Uterus (tissue), 4 donors: Measurements from ENCODE around the gene IFT52. TPM values are rescaled to one million over a fixed set of nuclear protein-coding genes. Genes with fewer than 3 reads are reported as not detected.

Source experiments
- DNase-seq, 2 donors: peaks; one replicate each; pipeline ENCODE4 v3.0.0-alpha.2; 2019 to 2020
- H3K27ac ChIP-seq, 2 donors: fragments of 200-600 bp; sonication (generic); 1 replicate in 1 of 2; 2 replicates in 1 of 2; pipeline ENCODE4 v1.5.1; 2016 to 2018
- H3K27me3 ChIP-seq, 2 donors: fragments of 200-600 bp; sonication (generic); one replicate each; pipeline ENCODE4 v1.5.1; 2018 to 2019; ENCODE audit warnings: control low read depth in 1 of 2
- H3K36me3 ChIP-seq, 2 donors: fragments of 200-600 bp; sonication (generic); one replicate each; pipeline ENCODE4 v1.5.1; 2019; ENCODE audit warnings: control low read depth in 1 of 2
- H3K4me1 ChIP-seq, 2 donors: fragments of 200-600 bp; sonication (generic); one replicate each; pipeline ENCODE4 v1.5.1; 2018 to 2019; ENCODE audit warnings: control low read depth in 1 of 2
- H3K4me3 ChIP-seq, 2 donors: fragments of 200-600 bp; sonication (generic); 1 replicate in 1 of 2; 2 replicates in 1 of 2; pipeline ENCODE4 v1.5.1; 2018 to 2019; ENCODE audit warnings: mild to moderate bottlenecking in 1 of 2
- H3K9me3 ChIP-seq, 2 donors: fragments of 200-600 bp; sonication (generic); one replicate each; pipeline ENCODE4 v1.5.1; 2019; ENCODE audit warnings: control low read depth in 1 of 2
- POLR2A ChIP-seq, 2 donors: fragments of 450-650 bp; IDR thresholded peaks; one replicate each; pipeline ENCODE4 v1.6.1; 2016; ENCODE audit warnings: antibody characterized with exemption in 2 of 2, mild to moderate bottlenecking in 1 of 2, moderate library complexity in 1 of 2
- intact Hi-C: fragments of 100-400 bp; cut with DNase I; formaldehyde crosslinking; loops from one replicate; pipeline ENCODE4 v1.15.1; 2023; ENCODE audit warnings: low total_unique reads
- total RNA-seq, 4 donors: library from RNA; depleted of rRNA in 3 of 4; stranded (reverse); fragments of >200 nt in 3 of 4; gene quantifications; one replicate each; pipeline versions ENCODE4 v1.1.0 to v1.2.4, GENCODE V29; 2014 to 2023
- TF ChIP-seq, protein P1 (sequence below), 4 experiments: fragments of 200-600 bp in 2 of 4; fragments of 450-650 bp in 2 of 4; sonication (generic) in 2 of 4; IDR thresholded peaks; one replicate each; pipeline ENCODE4 v1.5.1; 2016 to 2019; ENCODE audit warnings: antibody characterized with exemption in 4 of 4, mild to moderate bottlenecking in 2 of 4, moderate library complexity in 1 of 4
- donor health status: DM: yes; HTN: yes; CAD: no.

The IFT52 gene
- total RNA-seq, 4 donors from 2014 or later, result 39.1 to 64.0 (median 43.0) TPM

- intact Hi-C loops, result no loop called here
- no peak for DNase-seq
- no peak overlapping the region for H3K4me3 ChIP-seq
- H3K27ac ChIP-seq, result no peak overlapping the region
- H3K36me3 ChIP-seq, result no peaks in the 10 kb centered on the region
- H3K9me3 ChIP-seq, result no peaks in the 10 kb centered on the region
- no peaks in the 10 kb centered on the region for H3K4me1 ChIP-seq
- TF ChIP-seq POLR2A (IDR thresholded peaks at IDR 0.05), result no peak
- TF ChIP-seq, protein P1, sequence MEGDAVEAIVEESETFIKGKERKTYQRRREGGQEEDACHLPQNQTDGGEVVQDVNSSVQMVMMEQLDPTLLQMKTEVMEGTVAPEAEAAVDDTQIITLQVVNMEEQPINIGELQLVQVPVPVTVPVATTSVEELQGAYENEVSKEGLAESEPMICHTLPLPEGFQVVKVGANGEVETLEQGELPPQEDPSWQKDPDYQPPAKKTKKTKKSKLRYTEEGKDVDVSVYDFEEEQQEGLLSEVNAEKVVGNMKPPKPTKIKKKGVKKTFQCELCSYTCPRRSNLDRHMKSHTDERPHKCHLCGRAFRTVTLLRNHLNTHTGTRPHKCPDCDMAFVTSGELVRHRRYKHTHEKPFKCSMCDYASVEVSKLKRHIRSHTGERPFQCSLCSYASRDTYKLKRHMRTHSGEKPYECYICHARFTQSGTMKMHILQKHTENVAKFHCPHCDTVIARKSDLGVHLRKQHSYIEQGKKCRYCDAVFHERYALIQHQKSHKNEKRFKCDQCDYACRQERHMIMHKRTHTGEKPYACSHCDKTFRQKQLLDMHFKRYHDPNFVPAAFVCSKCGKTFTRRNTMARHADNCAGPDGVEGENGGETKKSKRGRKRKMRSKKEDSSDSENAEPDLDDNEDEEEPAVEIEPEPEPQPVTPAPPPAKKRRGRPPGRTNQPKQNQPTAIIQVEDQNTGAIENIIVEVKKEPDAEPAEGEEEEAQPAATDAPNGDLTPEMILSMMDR (IDR thresholded peaks at IDR 0.05), result no peak
- H3K27me3 ChIP-seq, result no peaks in the 10 kb centered on the region
Observed at GRCh38 chr20:43543138-43543537, 47.6 kb upstream of the IFT52 start.

DNA sequence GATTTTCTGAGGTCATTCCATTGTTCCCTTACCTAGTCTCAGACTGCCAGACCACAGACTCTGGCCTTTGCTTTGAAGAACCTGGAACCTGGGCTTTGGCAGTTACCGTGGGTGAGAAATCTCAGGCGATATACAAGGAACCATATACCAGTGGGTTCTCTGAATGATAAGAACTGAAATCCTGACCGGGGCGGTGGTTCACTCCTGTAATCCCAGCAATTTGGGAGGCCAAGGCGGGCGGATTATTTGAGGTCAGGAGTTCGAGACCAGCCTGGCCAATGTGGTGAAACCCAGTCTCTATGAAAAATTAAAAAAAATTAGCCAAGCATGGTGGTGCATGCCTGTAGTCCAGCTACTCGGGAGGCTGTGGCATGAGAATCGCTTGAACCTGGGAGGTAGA, 46.2 kb upstream of the IFT52 start:
- intact Hi-C loops, result no loop called here
- no peaks in the 10 kb centered on the region for H3K36me3 ChIP-seq
- TF ChIP-seq, protein P1 (IDR thresholded peaks at IDR 0.05), result no peak
- no peak for TF ChIP-seq POLR2A (IDR thresholded peaks at IDR 0.05)

DNA sequence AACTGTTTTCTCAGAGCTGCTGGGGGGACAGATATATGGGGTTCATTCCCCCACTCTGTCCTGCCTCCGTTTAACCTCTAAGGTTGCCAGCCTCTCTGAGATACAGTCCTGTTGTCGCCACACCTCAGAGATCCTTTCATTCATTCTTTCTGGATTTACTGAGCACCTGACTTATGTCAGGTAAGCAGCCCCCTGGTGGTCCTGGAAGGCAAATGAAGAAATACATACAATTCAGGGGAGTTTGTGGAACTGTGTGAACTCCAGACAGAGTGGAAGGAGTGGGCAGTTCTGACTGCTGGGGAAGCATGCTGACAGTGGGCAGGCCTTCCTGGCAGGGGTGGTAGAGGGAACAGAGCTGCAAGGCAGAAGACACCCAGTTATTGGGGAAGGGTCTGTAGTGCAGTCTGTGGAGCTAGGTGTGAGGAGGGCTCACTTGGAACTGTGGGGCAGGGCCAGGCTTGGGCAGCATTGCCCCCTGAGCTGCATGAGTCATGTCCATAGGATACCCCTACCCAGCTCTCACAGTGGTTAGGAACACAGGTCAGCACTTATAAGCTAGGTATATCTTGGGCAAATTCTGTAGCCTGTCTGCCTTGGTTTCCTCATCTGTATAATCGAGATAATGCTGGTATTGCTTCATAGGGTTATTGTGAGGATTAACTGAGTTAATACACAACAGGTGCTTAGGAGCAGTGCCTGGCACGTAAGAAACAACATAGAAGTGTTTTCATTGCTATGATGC, 44.7 kb upstream of the IFT52 start:
- no peak for DNase-seq
- H3K9me3 ChIP-seq, result no peaks in the 10 kb centered on the region
- no peaks in the 10 kb centered on the region for H3K27me3 ChIP-seq
- H3K4me3 ChIP-seq, result no peak overlapping the region
- no peaks in the 10 kb centered on the region for H3K4me1 ChIP-seq
- no peaks in the 10 kb centered on the region for H3K36me3 ChIP-seq
- TF ChIP-seq POLR2A (IDR thresholded peaks at IDR 0.05), result no peak
- TF ChIP-seq, protein P1 (IDR thresholded peaks at IDR 0.05), result no peak
- no peak overlapping the region for H3K27ac ChIP-seq
- intact Hi-C loops, result no loop called here

More for the DNA sequence above, 46.2 kb upstream of the IFT52 start:
- Histone ChIP-seq H3K4me3 (no peak overlapping the region), H3K27me3 (no peaks in the 10 kb centered on the region), H3K4me1 (no peaks in the 10 kb centered on the region), H3K9me3 (no peaks in the 10 kb centered on the region), H3K27ac (no peak overlapping the region)
- no peak for DNase-seq

DNA sequence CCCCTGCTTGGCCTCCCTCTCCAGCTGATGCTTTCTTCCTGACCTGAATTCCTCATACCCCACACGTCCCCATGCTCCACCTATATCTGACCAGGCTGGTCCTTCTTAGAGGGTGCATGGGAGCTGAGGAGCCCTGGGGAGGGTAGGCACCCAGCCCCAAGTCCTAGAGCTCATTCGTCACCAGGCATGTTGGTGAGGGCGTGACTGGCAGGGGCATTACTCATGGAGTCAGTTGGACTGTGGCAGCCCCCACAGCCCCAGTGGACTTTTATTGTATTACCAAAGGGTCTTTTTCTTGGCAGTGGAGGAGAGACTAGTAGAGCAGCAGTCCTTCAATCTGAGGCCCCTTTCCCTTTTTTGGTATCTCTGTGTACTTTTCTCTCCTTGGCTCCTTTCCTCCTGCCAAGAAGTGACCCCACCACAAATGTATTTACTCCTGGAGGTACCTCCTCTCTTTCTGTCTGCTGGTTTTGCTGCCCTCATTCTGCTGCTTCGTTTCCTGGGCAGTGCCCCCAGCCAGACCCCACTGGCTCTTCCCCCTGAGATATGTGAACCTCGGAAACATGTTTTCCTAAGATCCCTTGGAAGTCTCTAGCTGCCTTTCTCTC, 42.4 kb upstream of the IFT52 start:
- Histone ChIP-seq H3K36me3 (no peaks in the 10 kb centered on the region), H3K27me3 (no peaks in the 10 kb centered on the region), H3K4me3 (no peak overlapping the region), H3K9me3 (no peaks in the 10 kb centered on the region), H3K27ac (no peak overlapping the region), H3K4me1 (no peaks in the 10 kb centered on the region)
- intact Hi-C loops, result no loop called here
- no peak for DNase-seq
- TF ChIP-seq POLR2A (IDR thresholded peaks at IDR 0.05), result no peak
- TF ChIP-seq, protein P1 (IDR thresholded peaks at IDR 0.05), result no peak

DNA sequence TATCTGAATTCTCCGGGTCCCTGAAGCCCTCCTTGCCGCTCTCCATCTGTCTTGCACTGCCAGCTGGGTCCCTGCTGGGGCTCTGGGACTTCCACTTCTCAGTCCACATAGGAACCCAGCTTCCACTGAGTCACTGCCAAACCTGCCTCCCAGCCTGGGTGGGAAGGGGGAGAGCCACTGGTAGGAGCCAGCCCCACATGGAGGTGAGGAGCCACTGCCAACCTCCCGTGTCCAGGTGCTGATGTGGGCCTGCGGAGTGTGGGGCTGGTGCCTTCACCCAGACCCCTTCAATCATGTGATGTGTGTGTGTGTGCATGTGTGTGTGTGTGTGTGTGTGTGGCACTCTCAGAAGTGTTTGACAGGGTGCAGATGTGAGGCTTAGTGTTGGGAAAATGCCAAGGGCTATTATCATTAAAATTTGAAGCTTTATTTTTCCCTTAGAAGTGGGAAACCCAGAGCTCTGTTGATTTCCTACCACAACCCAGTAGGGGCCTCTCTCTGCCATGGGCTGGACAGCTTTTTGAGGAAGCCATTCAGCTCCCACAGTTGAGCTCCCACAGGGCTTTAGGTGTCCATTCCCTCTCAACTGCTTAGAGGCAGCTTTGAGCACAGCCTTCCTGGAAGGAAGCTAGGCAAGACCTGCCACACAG, 41.2 kb upstream of the IFT52 start:
- H3K9me3 ChIP-seq, result no peaks in the 10 kb centered on the region
- H3K27me3 ChIP-seq, result no peaks in the 10 kb centered on the region
- H3K36me3 ChIP-seq, result no peaks in the 10 kb centered on the region
- no peaks in the 10 kb centered on the region for H3K4me1 ChIP-seq
- DNase-seq, result no peak
- no peak overlapping the region for H3K27ac ChIP-seq
- TF ChIP-seq, protein P1 (IDR thresholded peaks at IDR 0.05), result no peak
- no peak for TF ChIP-seq POLR2A (IDR thresholded peaks at IDR 0.05)
- intact Hi-C loops, result no loop called here
- no peak overlapping the region for H3K4me3 ChIP-seq
